Jurkat, Clone E6-1 (cell line): ENCODE results near the gene IBA57.
A peak's percentile ranks its signal among the peaks of the same experiment; 100 is the strongest.
"Not testable (repeated sequence)": the region's sequence is repeated elsewhere in the genome, so short reads cannot be mapped to it uniquely, and the experiment has no call there.

Experiments
- DNase-seq: peaks from one replicate; pipeline ENCODE4 v3.0.0-alpha.2; 2011; ENCODE audit warnings: low read depth, low spot score
- H3K4me3 ChIP-seq: 2 replicates; pipeline ENCODE4 v1.5.1; 2011; ENCODE audit warnings: mild to moderate bottlenecking, low read length, control low read depth, moderate library complexity

IBA57 gene

GRCh38 chr1:228164561-228165371, 838 bp upstream of the IBA57 start:
- DNase-seq = no peak
- H3K4me3 ChIP-seq = peak overlapping the region; percentile 64

GRCh38 chr1:228166170-228166936, 749 bp downstream of the IBA57 start:
- DNase-seq = no peak
- peak overlapping the region; percentile 72 for H3K4me3 ChIP-seq

GRCh38 chr1:228168563-228169270, 3.1 kb downstream of the IBA57 start:
- DNase-seq = no peak
- H3K4me3 ChIP-seq = no peak overlapping the region

- no peak for DNase-seq
- H3K4me3 ChIP-seq = no peak overlapping the region
Measured at GRCh38 chr1:228169345-228169744, 3.7 kb downstream of the IBA57 start.

- no peak for DNase-seq
- H3K4me3 ChIP-seq = no peak overlapping the region
Measured at GRCh38 chr1:228170666-228171065, 5.1 kb downstream of the IBA57 start.

- no peak for DNase-seq
- no peak overlapping the region for H3K4me3 ChIP-seq
Measured at GRCh38 chr1:228171221-228171891, 5.8 kb downstream of the IBA57 start.

GRCh38 chr1:228172591-228173527, 7.3 kb downstream of the IBA57 start:
- no peak overlapping the region for H3K4me3 ChIP-seq
- DNase-seq = no peak

- DNase-seq, H3K4me3 ChIP-seq: not testable (repeated sequence)
Measured at GRCh38 chr1:228173528-228174481, 8.2 kb downstream of the IBA57 start.

GRCh38 chr1:228174482-228175315, 9.1 kb downstream of the IBA57 start:
- DNase-seq = no peak
- no peak overlapping the region for H3K4me3 ChIP-seq

- no peak for DNase-seq
- no peak overlapping the region for H3K4me3 ChIP-seq
Measured at GRCh38 chr1:228175316-228176023, 9.9 kb downstream of the IBA57 start.

- DNase-seq = no peak
- no peak overlapping the region for H3K4me3 ChIP-seq
Measured at GRCh38 chr1:228176024-228176395, 10.4 kb downstream of the IBA57 start.

GRCh38 chr1:228176461-228177182, 11.0 kb downstream of the IBA57 start:
- DNase-seq = no peak
- no peak overlapping the region for H3K4me3 ChIP-seq

- DNase-seq = no peak
- H3K4me3 ChIP-seq = no peak overlapping the region
Measured at GRCh38 chr1:228177183-228177475, 11.5 kb downstream of the IBA57 start.

GRCh38 chr1:228177721-228178710, 12.4 kb downstream of the IBA57 start:
- DNase-seq = no peak
- no peak overlapping the region for H3K4me3 ChIP-seq
